Activated CD8-positive, alpha-beta memory T cell treated with anti-CD3 and anti-CD28 coated beads, Interleukin-2, amount 10 ng/mL, durations not matched to agents 7 days and 5 days (primary cell): ENCODE measurements around the gene CYP2J2. TPM values are rescaled to one million over a fixed set of nuclear protein-coding genes. Genes with fewer than 3 reads are reported as not detected.
"Not testable (repeated sequence)": the region's sequence is repeated elsewhere in the genome, so short reads cannot be mapped to it uniquely, and the experiment has no call there.

Experiments used
- ATAC-seq: fragments of 150-1000 bp; cut with Tn5 transposase; one replicate; pipeline ENCODE4 v1.10.0; 2021; ENCODE audit warnings: moderate library complexity
- CTCF ChIA-PET: fragments of 350-600 bp; sonication (Branson Sonifier 250); formaldehyde crosslinking; loops from one replicate; lab custom pipeline; 2021; ENCODE audit warnings: antibody characterized with exemption; lab: Charles Lee
- DNase-seq: peaks from one replicate; pipeline ENCODE4 v3.0.0-alpha.2; 2020
- H3K27ac Mint-ChIP-seq: one replicate; pipeline ENCODE4 v1.8.0; 2021; ENCODE audit warnings: mild to moderate bottlenecking, mixed read lengths
- H3K27me3 Mint-ChIP-seq: one replicate; pipeline ENCODE4 v1.8.0; 2021; ENCODE audit warnings: mixed read lengths
- H3K36me3 Mint-ChIP-seq: one replicate; pipeline ENCODE4 v1.8.0; 2021; ENCODE audit warnings: mild to moderate bottlenecking, mixed read lengths
- H3K4me1 Mint-ChIP-seq: one replicate; pipeline ENCODE4 v1.8.0; 2021; ENCODE audit warnings: mixed read lengths
- H3K4me3 Mint-ChIP-seq: one replicate; pipeline ENCODE4 v1.8.0; 2021; ENCODE audit warnings: mild to moderate bottlenecking, moderate library complexity, mixed read lengths
- H3K9me3 Mint-ChIP-seq: one replicate; pipeline ENCODE4 v1.8.0; 2022; ENCODE audit warnings: low read depth, mixed read lengths
- total RNA-seq, 2 experiments: library from RNA; stranded (reverse); gene quantifications; one replicate each; pipeline ENCODE4 v1.2.3, GENCODE V29; 2021

The CYP2J2 gene
- total RNA-seq, 2 experiments from 2014 or later: 2.2 to 4.5 TPM

DNA sequence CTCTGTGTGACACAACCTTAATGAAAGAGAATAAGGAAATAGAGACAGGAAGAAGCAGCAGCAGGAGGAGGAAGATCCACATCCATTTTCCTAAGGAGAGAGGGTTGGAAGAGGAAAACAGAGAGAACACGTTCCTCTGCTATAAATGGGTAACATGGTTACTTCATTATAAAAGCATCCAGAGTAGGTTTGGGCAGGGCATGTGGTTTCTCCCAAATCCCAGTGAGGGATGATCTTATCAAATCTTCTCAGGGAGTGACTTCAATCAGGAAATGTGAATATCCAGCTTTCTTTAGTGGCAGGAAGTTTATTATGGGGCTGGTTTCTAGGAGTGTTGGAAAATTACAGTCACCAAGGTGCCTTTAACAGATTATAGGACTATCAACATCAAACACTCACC, 11.1 kb downstream of the CYP2J2 start:
- ATAC-seq (no peak), DNase-seq (no peak)
- H3K27ac Mint-ChIP-seq: no peak overlapping the region
- H3K9me3 Mint-ChIP-seq: no peaks in the 10 kb centered on the region
- H3K4me3 Mint-ChIP-seq: no peak overlapping the region
- H3K4me1 Mint-ChIP-seq: peaks cover 8% of the 10 kb centered on the region
- H3K27me3 Mint-ChIP-seq: peaks cover 12% of the 10 kb centered on the region
- CTCF ChIA-PET: no interaction called here
- no peaks in the 10 kb centered on the region for H3K36me3 Mint-ChIP-seq

DNA sequence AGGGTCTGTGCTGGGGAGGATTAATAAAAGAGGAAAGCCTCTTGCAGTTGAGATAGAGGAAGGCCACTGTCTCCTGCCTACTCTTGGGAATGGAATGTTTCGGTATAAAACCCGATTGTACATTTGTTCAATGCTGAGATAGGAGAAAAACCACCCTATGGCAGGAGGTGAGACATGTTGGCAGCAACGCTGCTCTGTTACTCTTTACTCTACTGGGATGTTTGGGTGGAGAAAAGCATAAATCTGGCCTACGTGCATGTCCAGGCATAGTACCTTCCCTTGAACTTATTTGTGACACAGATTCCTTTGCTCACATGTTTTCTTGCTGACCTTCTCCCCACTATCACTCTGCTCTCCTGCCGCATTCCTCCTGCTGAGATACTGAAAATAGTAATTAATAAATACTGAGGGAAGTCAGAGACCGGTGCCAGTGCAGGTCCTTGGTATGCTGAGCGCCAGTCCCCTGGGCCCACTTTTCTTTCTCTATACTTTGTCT, 11.7 kb downstream of the CYP2J2 start:
- H3K9me3 Mint-ChIP-seq, H3K4me1 Mint-ChIP-seq, H3K36me3 Mint-ChIP-seq, H3K27ac Mint-ChIP-seq, DNase-seq, CTCF ChIA-PET, H3K4me3 Mint-ChIP-seq, ATAC-seq, H3K27me3 Mint-ChIP-seq: not testable (repeated sequence)

DNA sequence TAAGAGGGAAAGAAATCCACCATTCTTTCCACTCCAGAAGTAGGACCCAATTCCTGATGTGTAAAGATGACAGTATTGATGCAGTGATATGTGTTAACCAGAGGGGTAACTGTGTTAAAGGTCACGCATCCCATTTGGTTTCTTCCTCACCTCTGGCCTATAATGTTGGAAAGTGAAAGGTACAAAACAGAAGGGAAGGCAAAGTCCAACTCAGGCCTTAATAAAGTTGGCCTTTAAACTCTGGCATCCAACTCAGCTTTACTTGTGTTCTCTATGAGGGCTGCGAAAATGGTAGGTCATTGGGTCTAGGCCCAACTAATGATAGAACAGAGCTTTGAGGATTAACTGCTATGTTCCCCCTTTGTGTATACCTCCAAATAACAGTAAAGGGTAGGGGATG, 17.9 kb downstream of the CYP2J2 start:
- no peak overlapping the region for H3K4me3 Mint-ChIP-seq

DNA sequence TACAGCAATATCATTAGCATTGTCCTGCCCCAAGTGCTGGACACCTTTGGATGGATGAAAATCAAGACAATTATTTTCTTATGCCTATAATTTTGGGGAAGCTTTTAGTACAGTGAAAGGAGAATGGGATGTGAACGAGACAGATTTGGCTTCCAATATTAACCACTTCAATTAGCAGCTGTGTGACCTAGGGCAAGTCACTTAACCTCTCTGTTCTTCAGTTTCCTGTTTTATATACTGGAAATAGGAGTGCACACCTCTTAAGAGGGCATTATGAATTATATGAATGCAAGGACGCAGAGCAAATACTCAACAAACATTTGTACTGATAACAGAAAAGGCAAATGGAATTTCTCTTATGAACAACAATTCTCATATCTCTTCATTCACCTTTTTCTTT, 18.5 kb downstream of the CYP2J2 start:
- DNase-seq (no peak), ATAC-seq (no peak)
- Mint-ChIP-seq H3K4me3 (no peak overlapping the region), H3K4me1 (peaks cover 4% of the 10 kb centered on the region), H3K27ac (no peak overlapping the region), H3K36me3 (peaks cover 8% of the 10 kb centered on the region), H3K9me3 (no peaks in the 10 kb centered on the region), H3K27me3 (no peaks in the 10 kb centered on the region)
- CTCF ChIA-PET: interaction anchor here (3.4 kb wide), 1 partner anchor 39 kb away, joined by 10 read pairs; no protein-coding TSS in a partner anchor

More for the DNA sequence above, 17.9 kb downstream of the CYP2J2 start:
- ATAC-seq (no peak), DNase-seq (no peak)
- no peaks in the 10 kb centered on the region for H3K4me1 Mint-ChIP-seq
- no peaks in the 10 kb centered on the region for H3K9me3 Mint-ChIP-seq
- CTCF ChIA-PET: no interaction called here
- H3K27me3 Mint-ChIP-seq: no peaks in the 10 kb centered on the region
- no peak overlapping the region for H3K27ac Mint-ChIP-seq
- H3K36me3 Mint-ChIP-seq: peaks cover 8% of the 10 kb centered on the region

DNA sequence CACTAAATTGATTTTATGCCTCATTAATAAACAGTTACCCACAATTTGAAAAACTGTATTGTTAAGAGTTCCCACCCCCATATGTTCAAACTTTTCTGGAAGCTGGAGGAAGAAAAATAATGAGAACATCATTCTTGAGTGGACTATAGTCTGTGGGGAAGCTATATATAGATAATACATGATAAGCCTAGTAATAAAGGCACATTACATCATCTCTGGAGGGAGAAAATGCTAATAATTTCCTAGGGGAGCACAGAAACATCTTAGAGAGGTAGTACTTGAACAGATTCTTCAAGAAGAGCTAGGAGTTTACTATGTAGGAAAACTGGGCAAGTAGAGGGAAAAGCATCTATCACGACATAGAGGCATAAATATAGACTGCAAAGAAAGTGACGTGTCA, 19.6 kb downstream of the CYP2J2 start:
- H3K4me1 Mint-ChIP-seq: peaks cover 5% of the 10 kb centered on the region
- no peak overlapping the region for H3K4me3 Mint-ChIP-seq
- peaks cover 8% of the 10 kb centered on the region for H3K36me3 Mint-ChIP-seq
- H3K27ac Mint-ChIP-seq: no peak overlapping the region
- ATAC-seq: no peak
- DNase-seq: no peak
- H3K27me3 Mint-ChIP-seq: no peaks in the 10 kb centered on the region
- H3K9me3 Mint-ChIP-seq: no peaks in the 10 kb centered on the region
- CTCF ChIA-PET: interaction anchor here (3.4 kb wide), 1 partner anchor 40 kb away, joined by 10 read pairs; no protein-coding TSS in a partner anchor

DNA sequence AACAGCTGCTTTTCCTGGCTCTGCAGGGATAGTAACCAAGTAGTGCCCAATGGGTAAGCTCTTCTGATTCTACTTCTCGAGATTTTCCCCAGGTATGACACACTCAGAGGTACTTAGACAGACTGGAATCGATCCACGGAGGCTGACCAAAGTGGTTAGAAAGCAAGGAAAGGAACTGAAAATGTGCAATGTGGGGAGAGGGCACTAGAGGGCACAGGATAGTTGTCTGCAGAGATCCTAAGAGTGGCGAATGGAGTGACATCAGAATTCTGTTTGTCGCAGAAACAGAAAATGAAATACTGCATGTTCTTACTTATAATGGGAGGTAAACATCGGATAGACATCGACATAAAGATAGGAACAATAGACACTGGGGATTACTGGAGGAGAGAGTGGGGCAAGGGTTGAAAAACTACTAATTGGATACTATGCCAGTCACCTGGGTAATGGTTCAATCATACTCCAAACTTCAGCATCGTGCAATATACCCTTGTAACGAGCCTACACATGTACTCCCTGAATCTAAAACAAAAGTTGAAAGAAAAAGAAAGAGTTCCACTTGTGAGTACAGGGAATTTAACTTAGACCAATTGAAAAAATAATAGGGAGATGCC, 23.3 kb downstream of the CYP2J2 start:
- no peaks in the 10 kb centered on the region for H3K9me3 Mint-ChIP-seq
- H3K27me3 Mint-ChIP-seq: no peaks in the 10 kb centered on the region
- ATAC-seq (peak; percentile 53), DNase-seq (peak; percentile 44)
- CTCF ChIA-PET: interaction anchor here (0.8 to 3.1 kb wide), 3 partner anchors 13 to 44 kb away, joined by 3 to 20 read pairs (median 4); no protein-coding TSS in a partner anchor
- H3K4me1 Mint-ChIP-seq: peaks cover 5% of the 10 kb centered on the region
- H3K36me3 Mint-ChIP-seq: peaks cover 7% of the 10 kb centered on the region
- H3K4me3 Mint-ChIP-seq: no peak overlapping the region
- H3K27ac Mint-ChIP-seq: no peak overlapping the region

DNA sequence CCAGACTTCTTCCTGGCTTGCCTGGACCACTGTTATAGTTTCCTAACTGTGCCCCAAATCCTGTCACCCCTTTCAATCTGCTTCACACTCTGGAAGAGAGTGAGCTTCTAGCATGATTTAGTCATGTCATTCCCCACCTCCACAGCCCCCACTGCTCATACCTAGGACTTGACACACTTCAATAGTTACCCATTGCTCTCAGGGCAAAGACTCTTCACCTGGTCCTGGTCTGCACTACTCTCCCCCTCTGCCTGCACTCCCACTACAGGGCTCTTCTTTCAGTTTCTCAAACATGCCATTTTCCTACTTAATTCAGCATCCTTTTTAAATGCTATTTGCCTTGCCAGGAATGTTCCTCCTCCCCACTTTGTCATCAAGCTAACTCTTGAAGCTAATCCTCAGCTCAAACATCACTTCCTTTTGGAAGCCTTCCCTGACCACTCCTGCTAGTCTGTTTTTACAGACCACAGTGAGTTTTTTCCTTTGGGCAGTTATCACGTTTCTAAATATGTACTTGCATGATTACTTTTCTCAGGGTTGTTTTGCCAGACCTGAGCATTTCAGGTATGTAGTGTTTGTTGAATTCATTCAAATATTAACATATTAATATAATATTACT, 24.7 kb downstream of the CYP2J2 start:
- DNase-seq (no peak), ATAC-seq (no peak)
- H3K9me3 Mint-ChIP-seq: no peaks in the 10 kb centered on the region
- no peaks in the 10 kb centered on the region for H3K27me3 Mint-ChIP-seq
- CTCF ChIA-PET: interaction anchor here (1.0 to 3.1 kb wide), 3 partner anchors 42 to 142 kb away, joined by 4 to 20 read pairs (median 6); no protein-coding TSS in a partner anchor
- H3K4me1 Mint-ChIP-seq: peaks cover 5% of the 10 kb centered on the region
- peaks cover 1% of the 10 kb centered on the region for H3K36me3 Mint-ChIP-seq
- no peak overlapping the region for H3K4me3 Mint-ChIP-seq
- H3K27ac Mint-ChIP-seq: no peak overlapping the region

DNA sequence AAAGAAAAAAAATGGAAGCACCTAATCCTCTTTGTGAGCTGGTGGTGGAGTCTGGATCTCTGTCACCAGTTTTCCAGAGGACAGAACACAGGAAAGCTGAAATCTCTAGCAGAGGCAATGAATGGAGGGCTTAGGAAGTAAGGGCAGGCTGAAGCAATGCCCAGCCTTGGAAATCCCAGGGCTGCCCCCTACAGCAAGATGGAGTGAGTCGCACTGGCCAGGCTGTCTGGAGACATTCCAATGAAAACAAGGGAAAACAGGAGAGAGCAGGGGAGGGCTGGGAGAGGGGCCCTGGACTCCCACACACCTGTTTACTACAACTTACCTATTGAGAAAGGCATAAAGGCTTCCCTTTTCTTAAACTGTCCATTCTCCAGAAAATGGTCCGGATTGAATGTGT, 25.9 kb downstream of the CYP2J2 start:
- Mint-ChIP-seq H3K4me3 (no peak overlapping the region), H3K36me3 (no peaks in the 10 kb centered on the region), H3K27ac (no peak overlapping the region), H3K9me3 (no peaks in the 10 kb centered on the region), H3K27me3 (no peaks in the 10 kb centered on the region), H3K4me1 (peaks cover 5% of the 10 kb centered on the region)
- CTCF ChIA-PET: interaction anchor here (1.9 kb wide), 1 partner anchor 141 kb away, joined by 6 read pairs; no protein-coding TSS in a partner anchor
- ATAC-seq (no peak), DNase-seq (no peak)

DNA sequence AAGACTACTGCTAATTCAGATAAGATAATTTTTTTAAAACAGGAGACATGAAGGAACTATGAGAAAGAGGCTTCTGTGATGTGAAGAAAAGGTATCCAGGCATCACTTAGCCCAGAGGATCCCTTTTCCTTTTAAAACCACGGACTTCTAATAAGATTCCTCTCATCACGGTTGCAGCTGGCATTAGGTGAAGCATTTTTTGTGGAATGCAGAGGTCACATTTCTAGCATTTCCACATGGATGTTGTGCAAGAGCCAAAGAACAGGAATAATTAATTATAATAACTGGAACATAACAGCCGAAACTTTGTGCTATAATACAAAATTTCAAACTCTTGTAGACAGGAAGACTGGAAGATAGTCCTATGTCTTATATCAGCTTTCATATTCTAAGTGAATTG, 27.6 kb downstream of the CYP2J2 start:
- ATAC-seq (no peak), DNase-seq (no peak)
- no peaks in the 10 kb centered on the region for H3K36me3 Mint-ChIP-seq
- CTCF ChIA-PET: no interaction called here
- H3K27ac Mint-ChIP-seq: no peak overlapping the region
- peaks cover 5% of the 10 kb centered on the region for H3K4me1 Mint-ChIP-seq
- H3K27me3 Mint-ChIP-seq: no peaks in the 10 kb centered on the region
- H3K9me3 Mint-ChIP-seq: no peaks in the 10 kb centered on the region
- H3K4me3 Mint-ChIP-seq: no peak overlapping the region

DNA sequence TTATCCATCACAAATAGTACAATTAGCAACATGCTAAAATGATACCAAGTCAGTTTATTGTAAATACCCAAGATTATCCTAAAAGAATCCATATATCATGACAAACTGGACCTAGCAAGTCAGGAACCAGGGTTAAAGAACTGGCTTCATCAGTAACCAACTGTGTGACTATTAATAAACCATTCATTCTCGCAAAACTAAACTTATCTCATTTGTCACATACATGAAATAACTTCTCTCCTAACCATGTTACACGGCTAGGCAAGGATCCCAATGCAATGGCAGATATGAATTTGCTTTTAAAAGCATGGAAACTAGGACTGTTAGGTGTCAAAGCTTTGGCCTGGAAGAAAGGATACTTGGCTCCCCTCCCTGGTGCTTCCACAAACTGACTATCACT, 29.4 kb downstream of the CYP2J2 start:
- Mint-ChIP-seq H3K4me3 (no peak overlapping the region), H3K27ac (no peak overlapping the region), H3K27me3 (no peaks in the 10 kb centered on the region), H3K9me3 (no peaks in the 10 kb centered on the region), H3K4me1 (peaks cover 7% of the 10 kb centered on the region), H3K36me3 (peaks cover 2% of the 10 kb centered on the region)
- ATAC-seq (no peak), DNase-seq (no peak)
- CTCF ChIA-PET: no interaction called here

DNA sequence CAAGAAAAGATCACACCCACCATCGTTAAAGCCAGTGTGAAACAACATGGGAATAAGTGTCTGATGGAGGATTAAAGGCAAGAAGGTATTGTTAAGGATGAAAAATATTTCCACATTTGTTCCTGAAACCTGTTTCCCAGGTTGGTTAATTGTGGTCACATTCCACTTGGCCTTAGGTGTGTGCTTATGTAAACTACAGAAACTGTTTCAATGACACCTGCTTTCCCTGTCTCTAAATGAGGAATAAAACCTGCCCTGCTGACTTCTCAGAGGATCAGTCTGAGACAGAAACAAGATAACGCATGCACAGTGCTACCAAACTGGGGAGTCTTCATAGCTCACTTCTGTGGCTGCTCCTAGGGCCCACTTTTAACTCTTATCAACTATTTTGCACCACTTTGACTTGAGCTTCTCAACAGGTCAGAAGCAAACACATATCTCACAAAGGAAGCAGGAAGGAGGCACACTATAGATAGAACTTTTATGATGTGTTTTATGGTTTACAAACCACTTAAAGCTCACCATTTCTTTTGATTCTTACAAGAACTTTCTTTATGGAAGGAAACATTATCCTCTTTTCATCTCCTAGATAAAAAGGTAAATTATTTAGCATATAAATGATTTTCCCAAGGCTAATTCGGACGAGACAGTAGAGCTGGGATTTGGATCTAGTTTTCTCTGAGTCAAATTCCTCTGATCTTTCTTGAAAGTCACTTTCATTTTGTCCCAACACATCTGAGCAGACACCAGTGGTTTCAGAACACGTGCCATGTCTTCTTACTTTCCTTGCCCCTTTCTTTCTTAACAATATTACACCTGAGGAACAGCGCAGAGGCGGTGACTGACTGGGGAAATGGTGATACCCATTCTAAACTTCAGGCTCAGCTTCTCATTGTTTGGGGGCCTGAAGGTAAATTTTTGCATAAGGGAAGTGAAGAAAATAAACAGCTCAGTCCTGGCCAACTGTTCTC, 33.4 kb downstream of the CYP2J2 start:
- Mint-ChIP-seq H3K4me1 (peaks cover 7% of the 10 kb centered on the region), H3K36me3 (peaks cover 2% of the 10 kb centered on the region), H3K4me3 (no peak overlapping the region), H3K27ac (no peak overlapping the region), H3K9me3 (peaks cover 5% of the 10 kb centered on the region), H3K27me3 (peaks cover 4% of the 10 kb centered on the region)
- CTCF ChIA-PET: interaction anchor here (0.9 to 1.8 kb wide), 4 partner anchors 9 to 54 kb away, joined by 3 to 4 read pairs (median 4); no protein-coding TSS in a partner anchor
- ATAC-seq (no peak), DNase-seq (no peak)

DNA sequence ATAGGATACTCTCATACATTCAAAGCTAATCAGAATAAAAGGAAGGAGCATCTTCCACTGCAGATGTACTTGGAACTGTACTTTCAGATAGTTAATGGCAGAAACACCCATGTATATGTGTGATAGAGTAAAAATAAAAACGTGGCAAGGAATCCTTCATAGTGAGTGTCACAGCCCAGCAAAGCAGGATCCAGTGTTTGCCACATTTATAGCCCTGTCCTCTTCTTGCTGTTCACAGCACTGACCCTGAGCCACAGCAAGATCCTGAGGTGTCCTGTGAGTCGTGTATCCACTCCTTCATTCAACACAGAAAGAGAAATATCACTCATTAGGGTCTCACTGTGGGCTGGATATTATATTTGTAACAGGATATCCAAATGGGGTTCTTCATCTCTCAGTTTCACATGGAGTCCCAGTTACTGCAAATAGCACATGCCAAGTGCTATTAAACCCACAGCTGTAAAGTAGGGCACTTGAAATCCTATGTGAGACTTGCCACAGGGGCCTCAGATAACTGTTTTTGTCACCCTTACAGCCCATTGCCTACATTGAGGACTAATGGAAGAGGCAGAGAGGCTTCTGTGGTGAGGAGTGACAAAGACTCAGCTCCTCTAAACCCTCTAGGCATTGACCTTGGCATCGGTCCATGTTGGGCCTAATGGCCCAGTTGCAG, 41.3 kb downstream of the CYP2J2 start:
- no peaks in the 10 kb centered on the region for H3K4me1 Mint-ChIP-seq
- ATAC-seq: no peak
- DNase-seq: no peak
- CTCF ChIA-PET: no interaction called here
- no peaks in the 10 kb centered on the region for H3K36me3 Mint-ChIP-seq
- H3K27ac Mint-ChIP-seq: no peak overlapping the region
- no peak overlapping the region for H3K4me3 Mint-ChIP-seq
- peaks cover 6% of the 10 kb centered on the region for H3K27me3 Mint-ChIP-seq
- H3K9me3 Mint-ChIP-seq: peaks cover 4% of the 10 kb centered on the region
